Measurements from ENCODE around the gene COL17A1.

Gene COL17A1

DNA sequence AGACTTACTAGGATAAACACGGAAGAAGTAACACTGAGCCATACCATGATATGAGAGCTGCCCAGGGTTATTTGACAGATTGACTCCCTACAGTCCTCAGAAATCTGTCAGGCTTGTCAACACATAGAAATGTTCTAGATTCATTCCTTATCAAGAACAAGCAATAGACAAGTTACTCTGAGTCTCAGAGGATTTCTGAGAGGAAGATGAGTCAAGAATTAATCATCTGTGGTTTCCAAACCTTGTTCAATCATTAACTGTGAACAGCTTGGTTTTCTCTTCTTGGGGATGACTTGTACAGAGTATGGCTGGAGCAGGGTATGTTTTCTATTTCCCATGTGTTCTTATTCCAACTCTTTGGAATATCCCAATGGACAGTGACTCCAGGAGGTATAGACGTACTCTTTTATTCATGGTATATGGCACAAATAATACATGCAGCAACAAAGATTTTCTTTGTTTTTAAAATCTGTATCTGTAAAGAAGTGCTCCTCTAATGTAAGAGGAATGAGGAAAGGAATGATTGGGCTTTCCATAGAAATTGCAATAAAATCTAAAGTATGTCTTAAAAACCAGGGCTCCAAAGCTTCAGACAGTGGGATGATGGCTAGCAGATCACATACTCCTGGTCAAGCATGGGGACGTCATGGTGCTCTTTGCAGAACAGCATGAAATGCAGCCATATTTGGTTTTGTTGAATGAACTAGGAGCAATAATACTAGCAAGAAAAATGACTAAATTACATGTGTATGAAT lies 24.4 kb upstream of the COL17A1 start:
- in situ Hi-C loops (cut with HindIII; ENCODE audit: low pct_unique_long_range_greater_than_20kb, low sequenced_read_pairs), result no loop called here
- TF ChIP-seq JUND (IDR thresholded peaks at IDR 0.05; ENCODE audit: low read depth), result no peak
- no peak for DNase-seq (ENCODE audit: low read depth in 1 of 2, low spot score in 1 of 2)

DNA sequence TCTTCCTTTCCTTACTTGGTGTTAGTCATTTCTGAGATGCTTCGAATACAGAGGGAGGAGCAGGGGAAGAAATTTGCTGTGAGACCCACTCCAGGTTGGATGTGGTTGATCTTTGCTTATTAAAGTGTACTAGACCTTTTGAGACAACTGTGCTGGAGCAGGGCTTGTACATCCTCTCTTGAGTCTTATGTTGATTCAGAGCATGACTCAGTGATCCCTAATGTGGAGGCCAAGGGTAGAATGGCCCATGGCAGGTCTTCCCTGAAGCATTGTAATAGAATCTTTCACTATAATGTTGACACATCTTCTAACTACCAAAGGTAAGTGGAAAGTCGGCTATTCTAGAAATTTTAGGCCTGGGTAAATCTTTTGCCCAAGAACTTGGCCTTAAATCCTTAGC lies 19.2 kb upstream of the COL17A1 start:
- in situ Hi-C loops (cut with HindIII; ENCODE audit: low pct_unique_long_range_greater_than_20kb, low sequenced_read_pairs), result no loop called here
- DNase-seq (ENCODE audit: low read depth in 1 of 2, low spot score in 1 of 2), result no peak
- TF ChIP-seq JUND (IDR thresholded peaks at IDR 0.05; ENCODE audit: low read depth), result no peak

DNA sequence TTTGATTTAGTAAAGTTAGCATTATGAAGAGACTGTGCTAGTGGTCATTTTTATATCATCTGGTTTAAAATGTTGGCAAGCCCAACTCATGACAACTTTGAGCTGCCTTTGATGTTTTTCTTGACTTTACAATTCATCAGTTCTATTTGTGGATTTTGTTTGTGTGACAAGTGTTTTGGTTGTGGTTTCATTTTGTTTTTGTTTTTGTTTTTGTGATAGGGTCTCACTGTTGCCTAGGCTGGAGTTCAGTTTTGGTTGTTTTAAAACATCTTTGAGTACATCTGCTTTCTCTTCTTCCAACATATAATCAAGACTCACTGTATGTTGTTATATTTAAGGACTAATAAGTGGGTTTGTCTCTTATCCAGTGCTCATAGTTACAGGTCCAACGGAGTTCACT lies 18.7 kb upstream of the COL17A1 start:
- no peak for DNase-seq (ENCODE audit: low read depth in 1 of 2, low spot score in 1 of 2)
- in situ Hi-C loops (cut with HindIII; ENCODE audit: low pct_unique_long_range_greater_than_20kb, low sequenced_read_pairs), result no loop called here
- TF ChIP-seq JUND (IDR thresholded peaks at IDR 0.05; ENCODE audit: low read depth), result no peak

DNA sequence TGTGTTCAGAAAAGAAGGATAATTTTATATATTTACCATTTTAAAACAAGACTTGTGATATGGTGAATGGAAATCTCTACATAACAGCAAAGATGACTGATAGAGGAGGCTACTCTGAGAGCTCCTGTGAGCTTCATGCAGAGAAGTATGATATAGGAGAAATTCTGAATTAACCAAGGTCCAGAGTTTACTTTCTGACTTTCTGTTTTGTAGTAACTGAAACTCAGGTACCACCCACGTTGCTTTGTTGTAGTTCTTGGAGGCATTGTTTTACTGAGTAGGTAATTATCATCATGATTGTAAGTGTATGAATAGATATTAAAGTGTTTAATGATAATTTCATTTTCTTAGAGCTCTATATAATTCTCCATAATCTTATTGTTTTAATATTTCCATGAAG lies 18.3 kb upstream of the COL17A1 start:
- no peak for DNase-seq (ENCODE audit: low read depth in 1 of 2, low spot score in 1 of 2)
- TF ChIP-seq JUND (IDR thresholded peaks at IDR 0.05; ENCODE audit: low read depth), result no peak
- in situ Hi-C loops (cut with HindIII; ENCODE audit: low pct_unique_long_range_greater_than_20kb, low sequenced_read_pairs), result no loop called here

DNA sequence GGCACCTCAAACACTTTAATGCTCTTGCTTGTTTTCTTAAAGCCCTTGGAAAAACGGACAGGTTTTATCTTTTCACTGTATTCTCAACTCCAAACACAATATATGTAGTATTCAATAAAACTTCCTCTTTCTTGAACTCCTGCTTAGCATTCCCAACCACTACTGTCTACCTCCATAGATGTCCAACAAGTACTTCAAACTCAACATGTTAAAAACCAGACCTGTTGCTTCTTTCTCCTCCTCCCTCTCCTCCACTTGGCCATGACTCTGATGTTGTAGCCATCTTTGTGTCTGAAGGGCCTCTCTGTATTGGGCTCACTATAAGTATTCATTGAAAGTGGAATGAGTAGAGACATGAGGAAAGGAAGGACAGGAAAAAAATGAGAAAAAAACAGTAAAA lies 16.2 kb upstream of the COL17A1 start:
- in situ Hi-C loops (cut with HindIII; ENCODE audit: low pct_unique_long_range_greater_than_20kb, low sequenced_read_pairs), result no loop called here
- TF ChIP-seq JUND (IDR thresholded peaks at IDR 0.05; ENCODE audit: low read depth), result no peak
- DNase-seq (ENCODE audit: low read depth in 1 of 2, low spot score in 1 of 2), result no peak

DNA sequence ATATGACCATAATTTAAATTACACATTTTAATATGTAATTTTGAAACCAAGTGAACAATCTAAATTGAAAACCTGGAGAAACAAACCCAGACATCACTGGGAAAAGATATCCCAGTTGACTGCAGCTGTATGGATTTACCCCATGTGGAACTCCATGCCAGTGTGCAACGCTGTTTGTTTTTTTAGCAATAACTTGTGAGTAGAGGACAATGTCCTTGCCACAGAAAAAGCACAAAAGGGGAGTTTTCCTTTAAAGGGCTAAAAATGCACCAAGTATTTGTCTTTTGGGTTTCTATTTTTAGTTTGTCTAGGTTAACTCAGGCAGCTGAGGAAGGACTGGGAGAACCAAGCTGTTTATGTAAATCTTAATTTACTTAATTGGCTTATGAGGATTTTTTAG lies 15.1 kb upstream of the COL17A1 start:
- no peak for TF ChIP-seq JUND (IDR thresholded peaks at IDR 0.05; ENCODE audit: low read depth)
- in situ Hi-C loops (cut with HindIII; ENCODE audit: low pct_unique_long_range_greater_than_20kb, low sequenced_read_pairs), result no loop called here
- no peak for DNase-seq (ENCODE audit: low read depth in 1 of 2, low spot score in 1 of 2)

DNA sequence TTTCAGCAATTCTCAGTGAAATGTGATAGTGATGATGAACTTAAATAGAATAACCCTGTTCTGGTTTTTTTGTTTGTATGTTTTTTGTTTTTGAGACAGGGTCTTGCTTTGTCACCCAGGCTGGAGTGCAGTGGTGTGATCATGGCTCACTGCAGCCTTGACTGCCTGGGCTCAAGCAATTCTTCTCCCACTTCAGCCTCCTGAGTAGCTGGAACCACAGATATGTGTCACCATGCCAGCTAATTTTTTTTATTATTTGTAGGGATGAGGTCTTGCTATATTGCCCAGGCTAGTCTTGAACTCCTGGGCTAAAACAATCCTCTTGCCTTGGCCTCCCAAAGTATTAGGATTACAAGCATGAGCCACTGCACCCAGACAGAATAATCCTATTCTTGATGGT lies 14.3 kb upstream of the COL17A1 start:
- in situ Hi-C loops (cut with HindIII; ENCODE audit: low pct_unique_long_range_greater_than_20kb, low sequenced_read_pairs), result no loop called here
- TF ChIP-seq JUND (IDR thresholded peaks at IDR 0.05; ENCODE audit: low read depth), result no peak
- DNase-seq (ENCODE audit: low read depth in 1 of 2, low spot score in 1 of 2), result no peak

DNA sequence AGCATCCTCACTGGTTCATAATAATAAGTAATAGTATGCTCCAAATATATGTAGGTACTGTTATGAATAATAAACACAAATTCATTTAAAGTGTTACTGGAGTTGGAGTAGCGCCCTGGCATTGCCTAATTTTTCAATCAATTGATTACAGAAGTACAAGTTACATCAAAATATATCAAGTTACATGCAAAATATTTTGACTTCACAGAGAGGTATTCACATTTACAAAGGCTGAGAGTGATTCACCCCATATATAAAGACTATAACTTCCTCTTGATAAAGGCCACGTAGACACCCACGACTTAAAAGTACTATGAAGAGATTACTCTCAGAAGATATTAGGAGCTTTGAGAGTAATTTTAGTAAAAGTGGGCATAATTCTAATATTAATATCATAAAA lies 13.6 kb upstream of the COL17A1 start:
- in situ Hi-C loops (cut with HindIII; ENCODE audit: low pct_unique_long_range_greater_than_20kb, low sequenced_read_pairs), result no loop called here
- DNase-seq (ENCODE audit: low read depth in 1 of 2, low spot score in 1 of 2), result no peak
- TF ChIP-seq JUND (IDR thresholded peaks at IDR 0.05; ENCODE audit: low read depth), result no peak

DNA sequence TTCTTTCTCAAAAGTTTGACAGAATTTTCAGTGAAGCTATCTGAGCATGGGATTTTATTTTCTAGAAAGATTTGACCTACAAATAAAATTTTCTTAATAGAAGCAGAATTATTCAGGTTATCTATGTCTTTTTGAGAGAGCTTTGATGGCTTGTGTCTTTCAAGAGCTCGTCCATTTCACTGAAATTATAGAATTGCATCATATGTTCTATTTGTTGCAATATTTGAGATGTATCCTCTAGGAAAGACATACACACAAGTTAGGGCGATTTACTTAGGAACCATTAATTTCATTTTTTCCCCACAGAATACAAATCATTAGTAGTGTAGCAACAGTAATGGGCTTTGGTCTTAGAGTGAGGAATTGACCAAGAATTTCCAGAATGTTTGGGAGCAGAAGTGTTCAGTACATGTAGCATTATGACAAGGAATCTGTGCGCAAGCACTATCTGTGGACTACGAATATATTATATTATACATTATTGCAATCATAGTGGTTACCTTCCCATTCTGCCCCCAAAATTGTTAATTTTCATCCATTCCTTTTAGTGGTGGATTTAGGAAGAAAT lies 12.8 kb upstream of the COL17A1 start:
- DNase-seq (ENCODE audit: low read depth in 1 of 2, low spot score in 1 of 2), result no peak
- in situ Hi-C loops (cut with HindIII; ENCODE audit: low pct_unique_long_range_greater_than_20kb, low sequenced_read_pairs), result no loop called here
- TF ChIP-seq JUND (IDR thresholded peaks at IDR 0.05; ENCODE audit: low read depth), result no peak

DNA sequence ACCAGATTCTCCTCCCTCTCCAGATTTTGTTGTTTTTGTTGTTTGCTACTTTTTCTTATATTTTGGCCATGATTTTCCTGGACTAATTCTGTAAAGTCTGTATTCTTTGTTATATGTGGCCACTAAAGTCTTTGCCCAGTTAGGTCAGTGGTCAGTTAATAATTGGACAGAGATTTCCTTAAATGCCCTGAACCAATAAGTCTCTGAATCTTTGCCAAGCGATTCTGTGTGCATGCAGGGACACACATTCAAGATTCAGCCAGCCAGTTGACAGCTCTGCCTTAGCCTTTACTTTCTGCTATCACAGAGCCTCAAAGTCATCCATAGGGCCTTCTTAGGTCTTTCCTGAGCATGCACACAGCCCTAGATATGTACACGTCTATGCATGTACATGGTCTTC lies 11.0 kb upstream of the COL17A1 start:
- in situ Hi-C loops (cut with HindIII; ENCODE audit: low pct_unique_long_range_greater_than_20kb, low sequenced_read_pairs), result no loop called here
- no peak for TF ChIP-seq JUND (IDR thresholded peaks at IDR 0.05; ENCODE audit: low read depth)
- no peak for DNase-seq (ENCODE audit: low read depth in 1 of 2, low spot score in 1 of 2)

DNA sequence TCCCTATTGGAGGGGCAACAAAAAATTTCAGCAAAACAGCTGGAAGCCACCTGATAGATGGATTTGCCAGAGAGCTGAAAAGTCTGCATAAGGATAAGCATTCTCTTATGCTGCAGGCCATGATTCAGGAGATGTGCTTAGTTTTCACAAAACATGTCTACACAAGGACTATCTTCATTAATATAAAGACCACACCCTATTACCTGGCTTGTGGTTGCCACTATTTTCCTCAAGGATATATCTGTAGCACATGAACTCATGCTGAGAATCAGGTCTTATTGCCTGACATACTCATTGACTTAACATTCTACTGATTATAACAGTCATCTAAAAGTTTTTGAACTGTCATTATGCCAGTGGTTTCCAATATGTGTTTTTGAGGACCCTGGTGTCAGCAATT lies 7.1 kb upstream of the COL17A1 start:
- TF ChIP-seq JUND (IDR thresholded peaks at IDR 0.05; ENCODE audit: low read depth), result no peak
- DNase-seq (ENCODE audit: low read depth in 1 of 2, low spot score in 1 of 2), result no peak
- in situ Hi-C loops (cut with HindIII; ENCODE audit: low pct_unique_long_range_greater_than_20kb, low sequenced_read_pairs), result no loop called here

DNA sequence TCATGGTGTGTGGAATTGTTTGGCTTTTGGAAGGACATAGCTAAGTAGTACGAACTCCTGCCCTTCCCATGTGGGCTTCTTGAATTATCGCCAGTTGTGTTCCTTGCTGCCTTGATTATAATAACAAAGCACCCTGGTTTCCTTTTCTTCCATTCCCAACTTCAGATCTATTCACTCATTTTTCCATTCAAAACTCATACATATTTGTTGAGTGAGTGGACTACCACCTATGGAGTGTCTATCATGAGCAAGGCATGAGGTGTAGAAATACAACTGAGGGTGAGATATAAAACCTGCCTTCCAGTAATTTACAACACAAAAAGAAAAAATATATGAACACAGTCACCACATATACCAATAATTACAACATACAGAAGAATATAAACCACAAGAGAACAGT lies 4.9 kb upstream of the COL17A1 start:
- no peak for TF ChIP-seq JUND (IDR thresholded peaks at IDR 0.05; ENCODE audit: low read depth)
- in situ Hi-C loops (cut with HindIII; ENCODE audit: low pct_unique_long_range_greater_than_20kb, low sequenced_read_pairs), result no loop called here
- no peak for DNase-seq (ENCODE audit: low read depth in 1 of 2, low spot score in 1 of 2)

DNA sequence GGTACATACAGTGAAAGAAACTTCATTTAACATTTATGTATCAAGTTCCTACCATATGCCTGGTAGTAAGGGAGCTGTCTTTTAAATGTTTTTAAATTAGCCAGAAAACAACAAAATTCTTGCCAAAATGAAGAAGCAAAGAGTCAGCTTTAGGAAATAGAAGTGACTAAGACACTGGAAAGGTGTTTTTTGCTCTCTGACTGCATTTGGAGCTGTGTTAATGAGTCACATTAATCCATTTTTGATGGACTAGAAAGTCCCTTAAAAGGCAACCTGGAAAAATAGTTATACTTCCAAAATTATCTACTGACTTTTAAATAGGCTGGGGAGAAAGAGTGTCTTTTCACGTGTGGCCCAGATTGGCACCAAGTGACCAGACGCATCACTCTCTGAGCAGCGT lies 3.9 kb upstream of the COL17A1 start:
- in situ Hi-C loops (cut with HindIII; ENCODE audit: low pct_unique_long_range_greater_than_20kb, low sequenced_read_pairs), result no loop called here
- no peak for TF ChIP-seq JUND (IDR thresholded peaks at IDR 0.05; ENCODE audit: low read depth)
- DNase-seq (ENCODE audit: low read depth in 1 of 2, low spot score in 1 of 2), result no peak

DNA sequence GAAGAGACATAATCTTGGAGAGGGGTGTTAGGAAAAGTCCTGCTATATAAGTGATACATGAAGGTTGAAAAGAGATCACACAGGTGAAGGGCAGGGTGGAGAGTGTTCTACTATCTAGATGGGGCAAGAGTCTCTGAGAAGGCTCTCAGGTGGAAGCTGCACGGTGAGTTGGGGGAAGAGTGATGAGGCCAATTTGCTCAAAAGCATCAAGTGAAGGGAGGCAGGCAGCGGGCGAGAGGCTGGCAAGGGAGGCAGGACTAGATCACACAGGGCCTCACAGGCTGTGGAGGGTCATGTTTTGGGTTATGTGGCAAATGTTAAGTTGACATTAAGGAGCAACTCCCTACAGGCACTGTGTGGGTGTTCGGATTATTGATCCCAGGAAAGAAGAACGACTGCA lies 2.6 kb upstream of the COL17A1 start:
- no peak for TF ChIP-seq JUND (IDR thresholded peaks at IDR 0.05; ENCODE audit: low read depth)
- DNase-seq (ENCODE audit: low read depth in 1 of 2, low spot score in 1 of 2), result no peak
- in situ Hi-C loops (cut with HindIII; ENCODE audit: low pct_unique_long_range_greater_than_20kb, low sequenced_read_pairs), result no loop called here

Measured in T47D (cell line).